Tibial artery (tissue), 4 donors: ENCODE data around the gene ZNF444.

Source experiments
- DNase-seq, 2 donors: peaks; one replicate each; pipeline ENCODE4 v3.0.0-alpha.2; 2019
- H3K27ac ChIP-seq, 2 donors: fragments of 200-600 bp; sonication (generic) in 1 of 2; 1 replicate in 1 of 2; 2 replicates in 1 of 2; pipeline ENCODE4 v1.5.1; 2018 to 2019; ENCODE audit warnings: mild to moderate bottlenecking in 1 of 2
- H3K27me3 ChIP-seq, 2 donors: fragments of 200-600 bp; sonication (generic) in 1 of 2; one replicate each; pipeline versions ENCODE4 v1.5.1 to v1.6.0; 2016 to 2019
- H3K36me3 ChIP-seq, 3 donors: fragments of 200-600 bp; sonication (generic) in 2 of 3; one replicate each; pipeline ENCODE4 v1.5.1; 2016 to 2019; ENCODE audit warnings: mild to moderate bottlenecking in 2 of 3
- H3K4me1 ChIP-seq, 4 donors: fragments of 200-600 bp; sonication (generic) in 2 of 4; 1 replicate in 3 of 4; 2 replicates in 1 of 4; pipeline ENCODE4 v1.5.1; 2016 to 2019
- H3K4me3 ChIP-seq, 2 donors: fragments of 200-600 bp; sonication (generic) in 1 of 2; 1 replicate in 1 of 2; 2 replicates in 1 of 2; pipeline ENCODE4 v1.5.1; 2018 to 2019; ENCODE audit warnings: mild to moderate bottlenecking in 2 of 2
- H3K9me3 ChIP-seq, 3 donors: fragments of 200-600 bp; sonication (generic) in 1 of 3; one replicate each; pipeline ENCODE4 v1.5.1; 2016 to 2019
- CTCF ChIP-seq, 2 experiments: fragments of 200-600 bp in 1 of 2; fragments of 450-650 bp in 1 of 2; IDR thresholded peaks; one replicate each; pipeline ENCODE4 v1.5.1; 2017 to 2019; ENCODE audit warnings: antibody characterized with exemption in 2 of 2, mild to moderate bottlenecking in 1 of 2, moderate library complexity in 1 of 2
- intact Hi-C: fragments of 100-400 bp; cut with DNase I; formaldehyde crosslinking; loops from one replicate; pipeline ENCODE4 v1.15.0; 2023; ENCODE audit warnings: low total_unique reads

The ZNF444 gene

GRCh38 chr19:56150358-56150757 is 9.3 kb downstream of the ZNF444 start:
- peaks cover 16 to 65% (median 47%) of the 10 kb centered on the region in 3 donors for H3K36me3 ChIP-seq
- intact Hi-C loops: no loop called here
- H3K27me3 ChIP-seq: no peaks in the 10 kb centered on the region
- H3K27ac ChIP-seq: no peak overlapping the region
- H3K4me1 ChIP-seq: no peaks in the 10 kb centered on the region
- no peak for TF ChIP-seq CTCF (IDR thresholded peaks at IDR 0.05)
- H3K9me3 ChIP-seq: no peaks in the 10 kb centered on the region
- DNase-seq: no peak
- no peak overlapping the region for H3K4me3 ChIP-seq

GRCh38 chr19:56152644-56153043 is 11.6 kb downstream of the ZNF444 start:
- no peak for DNase-seq
- Histone ChIP-seq H3K27me3 (no peaks in the 10 kb centered on the region), H3K36me3 (peaks cover 15 to 65% (median 49%) of the 10 kb centered on the region in 3 donors), H3K4me1 (no peaks in the 10 kb centered on the region), H3K27ac (no peak overlapping the region), H3K9me3 (no peaks in the 10 kb centered on the region), H3K4me3 (no peak overlapping the region)
- intact Hi-C loops: no loop called here
- TF ChIP-seq CTCF (IDR thresholded peaks at IDR 0.05): no peak

GRCh38 chr19:56153507-56153906 is 12.4 kb downstream of the ZNF444 start:
- intact Hi-C loops: no loop called here
- no peaks in the 10 kb centered on the region for H3K4me1 ChIP-seq

GRCh38 chr19:56155124-56155687 is 14.1 kb downstream of the ZNF444 start:
- no peaks in the 10 kb centered on the region for H3K4me1 ChIP-seq
- TF ChIP-seq CTCF (IDR thresholded peaks at IDR 0.05): no peak
- intact Hi-C loops: no loop called here
- DNase-seq: no peak
- no peak overlapping the region for H3K27ac ChIP-seq
- H3K27me3 ChIP-seq: no peaks in the 10 kb centered on the region
- no peak overlapping the region for H3K4me3 ChIP-seq
- no peaks in the 10 kb centered on the region for H3K9me3 ChIP-seq
- peaks cover 23 to 67% (median 49%) of the 10 kb centered on the region in 3 donors for H3K36me3 ChIP-seq

More at GRCh38 chr19:56153507-56153906, 12.4 kb downstream of the ZNF444 start:
- H3K27me3 ChIP-seq: no peaks in the 10 kb centered on the region
- no peak for TF ChIP-seq CTCF (IDR thresholded peaks at IDR 0.05)
- no peak overlapping the region for H3K27ac ChIP-seq
- H3K9me3 ChIP-seq: no peaks in the 10 kb centered on the region
- H3K4me3 ChIP-seq: no peak overlapping the region
- H3K36me3 ChIP-seq: peaks cover 12 to 65% (median 46%) of the 10 kb centered on the region in 3 donors
- no peak for DNase-seq

GRCh38 chr19:56156768-56157167 is 15.7 kb downstream of the ZNF444 start:
- DNase-seq: no peak
- intact Hi-C loops: no loop called here
- TF ChIP-seq CTCF (IDR thresholded peaks at IDR 0.05): no peak
- H3K36me3 ChIP-seq: peaks cover 31 to 81% (median 60%) of the 10 kb centered on the region in 3 donors
- no peak overlapping the region for H3K4me3 ChIP-seq
- H3K4me1 ChIP-seq: no peaks in the 10 kb centered on the region
- no peaks in the 10 kb centered on the region for H3K9me3 ChIP-seq
- H3K27me3 ChIP-seq: no peaks in the 10 kb centered on the region
- no peak overlapping the region for H3K27ac ChIP-seq
